RPMI7951 (cell line): Measurements from ENCODE around the gene GRIN3A. TPM values are rescaled to one million over a fixed set of nuclear protein-coding genes. Genes with fewer than 3 reads are reported as not detected.
"Not testable (repeated sequence)": the region's sequence is repeated elsewhere in the genome, so short reads cannot be mapped to it uniquely, and the experiment has no call there.

Experiments
- DNase-seq: peaks from one replicate; pipeline ENCODE4 v3.0.0-alpha.2; 2012; ENCODE audit warnings: low read depth
- total RNA-seq: library from RNA; depleted of rRNA; stranded (reverse); fragments of >200 nt; shearing (Covaris generic); gene quantifications from 2 replicates; pipeline ENCODE4 v1.2.3, GENCODE V29; 2014; rRNA removed

Gene GRIN3A
- not detected in 2 replicates for total RNA-seq

- DNase-seq, result no peak
Measured at GRCh38 chr9:101738566-101739183, at the start of gene GRIN3A. GRIN3A (minus strand) TSS chr9:101738647; CDS start chr9:101737979, 668 bp downstream.

- DNase-seq, result no peak
Measured at GRCh38 chr9:101787891-101788290, 49.4 kb upstream of the GRIN3A start.

GRCh38 chr9:101778332-101778731, 39.9 kb upstream of the GRIN3A start:
- DNase-seq, result no peak

- no peak for DNase-seq
Measured at GRCh38 chr9:101764472-101764871, 26.0 kb upstream of the GRIN3A start.

GRCh38 chr9:101758304-101758930, 20.0 kb upstream of the GRIN3A start:
- DNase-seq, result no peak

GRCh38 chr9:101753716-101754115, 15.3 kb upstream of the GRIN3A start:
- DNase-seq, result no peak

- no peak for DNase-seq
Measured at GRCh38 chr9:101751895-101752294, 13.4 kb upstream of the GRIN3A start.

GRCh38 chr9:101739311-101739710, 864 bp upstream of the GRIN3A start:
- DNase-seq, result no peak

- DNase-seq, result no peak
Measured at GRCh38 chr9:101737705-101738565, 512 bp downstream of the GRIN3A start.

- no peak for DNase-seq
Measured at GRCh38 chr9:101737165-101737704, 1.2 kb downstream of the GRIN3A start.

- DNase-seq, result no peak
Measured at GRCh38 chr9:101736717-101737116, 1.7 kb downstream of the GRIN3A start.

GRCh38 chr9:101731429-101731828, 7.0 kb downstream of the GRIN3A start:
- no peak for DNase-seq

GRCh38 chr9:101727612-101728524, 10.6 kb downstream of the GRIN3A start:
- DNase-seq, result peak; percentile 7

GRCh38 chr9:101724271-101724670, 14.2 kb downstream of the GRIN3A start:
- DNase-seq, result not testable (repeated sequence)

GRCh38 chr9:101718192-101718591, 20.3 kb downstream of the GRIN3A start:
- DNase-seq, result no peak

GRCh38 chr9:101716629-101717028, 21.8 kb downstream of the GRIN3A start:
- DNase-seq, result no peak

- no peak for DNase-seq
Measured at GRCh38 chr9:101711330-101711941, 27.0 kb downstream of the GRIN3A start.

GRCh38 chr9:101708855-101709254, 29.6 kb downstream of the GRIN3A start:
- no peak for DNase-seq

GRCh38 chr9:101707721-101708120, 30.7 kb downstream of the GRIN3A start:
- DNase-seq, result no peak

GRCh38 chr9:101706997-101707396, 31.4 kb downstream of the GRIN3A start:
- DNase-seq, result no peak

- DNase-seq, result no peak
Measured at GRCh38 chr9:101706261-101706798, 32.1 kb downstream of the GRIN3A start.
